H1 (cell line): Measurements from ENCODE around the gene CHTF18.
"Not testable (repeated sequence)": the region's sequence is repeated elsewhere in the genome, so short reads cannot be mapped to it uniquely, and the experiment has no call there.

Experiments used
- ATF2 ChIP-seq: IDR thresholded peaks from 2 replicates; pipeline ENCODE4 v1.6.1; 2012; ENCODE audit warnings: low read length, inconsistent platforms
- CBX5 ChIP-seq: fragments of 300-800, 300-1000 bp; sonication (generic); IDR thresholded peaks from 2 replicates; pipeline ENCODE4 v1.7.1; 2016; ENCODE audit warnings: antibody characterized with exemption, low read length, low read depth
- CTCF ChIP-seq, 3 experiments: IDR thresholded peaks; 1 replicate in 2 of 3; 2 replicates in 1 of 3; pipeline versions ENCODE4 v1.5.1 to v1.6.1; 2011; ENCODE audit warnings: low read length in 3 of 3, mild to moderate bottlenecking in 3 of 3, inconsistent platforms in 2 of 3, low read depth in 1 of 3, moderate library complexity in 1 of 3; ENCODE audit not compliant: insufficient read depth in 1 of 3; ENCODE audit errors: control extremely low read depth in 1 of 3
- EGR1 ChIP-seq: IDR thresholded peaks from 2 replicates; pipeline ENCODE4 v1.6.1; 2011; ENCODE audit warnings: low read depth, low read length, borderline replicate concordance
- EZH2 ChIP-seq: fragments of 200-600 bp; sonication (generic); IDR thresholded peaks from 2 replicates; pipeline ENCODE4 v1.7.1; 2012; ENCODE audit warnings: low read depth, mild to moderate bottlenecking, moderate library complexity, low read length, inconsistent platforms; ENCODE audit not compliant: severe bottlenecking
- FOSL1 ChIP-seq: IDR thresholded peaks from 2 replicates; pipeline ENCODE4 v1.6.1; 2011; ENCODE audit warnings: mild to moderate bottlenecking, low read depth, low read length, moderate library complexity; ENCODE audit not compliant: insufficient read depth
- GABPA ChIP-seq: IDR thresholded peaks from 2 replicates; pipeline ENCODE4 v1.6.1; 2011; ENCODE audit warnings: mild to moderate bottlenecking, low read length, moderate library complexity, borderline replicate concordance; ENCODE audit not compliant: insufficient read depth
- JUN ChIP-seq: IDR thresholded peaks from 2 replicates; pipeline ENCODE4 v1.6.1; 2011; ENCODE audit warnings: low read depth, mild to moderate bottlenecking, improper control_type of control experiment, low read length
- SIN3A ChIP-seq, 2 experiments: IDR thresholded peaks in 1 of 2; conservative IDR thresholded peaks in 1 of 2; 2 replicates each; pipeline ENCODE4 v1.6.1; 2011 to 2012; ENCODE audit warnings: low read length in 2 of 2, improper control_type of control experiment in 1 of 2, low read depth in 1 of 2, mild to moderate bottlenecking in 1 of 2
- SP4 ChIP-seq: IDR thresholded peaks from 2 replicates; pipeline ENCODE4 v1.6.1; 2012; ENCODE audit warnings: low read length, inconsistent platforms
- TAF1 ChIP-seq: IDR thresholded peaks from 2 replicates; pipeline ENCODE4 v1.6.1; 2011; ENCODE audit warnings: mild to moderate bottlenecking, low read depth, low read length
- TCF12 ChIP-seq: IDR thresholded peaks from 2 replicates; pipeline ENCODE4 v1.6.1; 2011; ENCODE audit warnings: low read depth, mild to moderate bottlenecking, low read length
- YY1 ChIP-seq: IDR thresholded peaks from 2 replicates; pipeline ENCODE4 v1.6.1; 2011; ENCODE audit warnings: low read depth, mild to moderate bottlenecking, low read length

GRCh38 chr16:820044-820408 is 31.6 kb downstream of the CHTF18 start:
- not testable (repeated sequence) for TF ChIP-seq FOSL1; CBX5; YY1; GABPA; JUN; SIN3A (conservative IDR thresholded peaks at IDR 0.05 in 1 of 2, IDR thresholded peaks at IDR 0.05 in 1 of 2; ENCODE audit: low read depth in 1 of 2, low read length in 2 of 2); TAF1; CTCF (IDR thresholded peaks at IDR 0.05; ENCODE audit: control extremely low read depth in 1 of 3, insufficient read depth in 1 of 3, low read depth in 1 of 3, low read length in 3 of 3); EGR1; EZH2; TCF12; SP4; ATF2
